HepG2 (cell line): ENCODE results near the gene PCYOX1L. TPM values are rescaled to one million over a fixed set of nuclear protein-coding genes. Genes with fewer than 3 reads are reported as not detected.

Experiments used
- CBX1 ChIP-seq: IDR thresholded peaks from one replicate; pipeline ENCODE4 v1.6.1; 2016; ENCODE audit warnings: antibody characterized with exemption, low read depth
- DMAP1 ChIP-seq: IDR thresholded peaks from 2 replicates; pipeline ENCODE4 v1.6.1; 2016
- HHEX ChIP-seq: IDR thresholded peaks from 2 replicates; pipeline ENCODE4 v1.6.1; 2016; ENCODE audit warnings: control low read depth
- HMGA1 ChIP-seq: sonication (generic); formaldehyde crosslinking; conservative IDR thresholded peaks from 2 replicates; pipeline ENCODE4 v1.4.0; 2020; ENCODE audit warnings: missing genetic modification reagents
- IRF2 ChIP-seq: IDR thresholded peaks from 2 replicates; pipeline ENCODE4 v1.6.1; 2018; ENCODE audit warnings: missing genetic modification reagents, missing compliant biosample characterization
- ISL2 ChIP-seq: sonication (generic); formaldehyde crosslinking; IDR thresholded peaks from 2 replicates; pipeline ENCODE4 v1.5.0; 2020; ENCODE audit warnings: missing genetic modification reagents
- MLLT10 ChIP-seq: sonication (generic); formaldehyde crosslinking; IDR thresholded peaks from 2 replicates; pipeline ENCODE4 v1.4.0; 2020; ENCODE audit warnings: missing genetic modification reagents
- MXD1 ChIP-seq: sonication (generic); formaldehyde crosslinking; IDR thresholded peaks from 2 replicates; pipeline ENCODE4 v1.4.0; 2020; ENCODE audit warnings: mild to moderate bottlenecking, missing genetic modification reagents
- PHF8 ChIP-seq: sonication (generic); formaldehyde crosslinking; IDR thresholded peaks from 2 replicates; pipeline ENCODE4 v1.5.0; 2020; ENCODE audit warnings: missing genetic modification reagents
- RFX5 ChIP-seq: IDR thresholded peaks from 2 replicates; pipeline ENCODE4 v1.6.1; 2011; ENCODE audit warnings: low read depth, low read length, improper control_type of control experiment
- RXRA ChIP-seq: sonication (generic); formaldehyde crosslinking; IDR thresholded peaks from 2 replicates; pipeline ENCODE4 v1.5.1; 2020; ENCODE audit warnings: missing genetic modification reagents
- SMAD3 ChIP-seq: sonication (generic); formaldehyde crosslinking; IDR thresholded peaks from 2 replicates; pipeline ENCODE4 v1.4.0; 2020; ENCODE audit warnings: missing genetic modification reagents
- TBX2 ChIP-seq: sonication (generic); formaldehyde crosslinking; IDR thresholded peaks from 2 replicates; pipeline ENCODE4 v1.5.0; 2020; ENCODE audit warnings: missing genetic modification reagents, mild to moderate bottlenecking, borderline replicate concordance
- TOE1 ChIP-seq: sonication (generic); formaldehyde crosslinking; IDR thresholded peaks from 2 replicates; pipeline ENCODE4 v1.4.0; 2020; ENCODE audit warnings: mild to moderate bottlenecking, missing genetic modification reagents
- WIZ ChIP-seq: sonication (generic); formaldehyde crosslinking; IDR thresholded peaks from 2 replicates; pipeline ENCODE4 v1.5.1; 2020; ENCODE audit warnings: mild to moderate bottlenecking, missing genetic modification reagents
- XBP1 ChIP-seq: sonication (generic); formaldehyde crosslinking; IDR thresholded peaks from 2 replicates; pipeline ENCODE4 v1.5.0; 2020; ENCODE audit warnings: missing genetic modification reagents
- ZFP1 ChIP-seq: IDR thresholded peaks from 2 replicates; pipeline ENCODE4 v1.6.1; 2016
- ZIK1 ChIP-seq: sonication (generic); formaldehyde crosslinking; IDR thresholded peaks from 2 replicates; pipeline ENCODE4 v1.5.0; 2020; ENCODE audit warnings: mild to moderate bottlenecking, low read depth, missing genetic modification reagents, borderline replicate concordance
- ZNF10 ChIP-seq: sonication (generic); formaldehyde crosslinking; IDR thresholded peaks from 2 replicates; pipeline ENCODE4 v1.4.0; 2020; ENCODE audit warnings: mild to moderate bottlenecking, low read depth, missing genetic modification reagents, borderline replicate concordance
- ZNF280B ChIP-seq: sonication (generic); formaldehyde crosslinking; IDR thresholded peaks from 2 replicates; pipeline ENCODE4 v1.5.0; 2020; ENCODE audit warnings: missing genetic modification reagents, mild to moderate bottlenecking, borderline replicate concordance
- ZNF3 ChIP-seq: IDR thresholded peaks from 2 replicates; pipeline ENCODE4 v1.7.0; 2017; ENCODE audit warnings: inconsistent platforms
- ZNF337 ChIP-seq: sonication (generic); formaldehyde crosslinking; IDR thresholded peaks from 2 replicates; pipeline ENCODE4 v1.5.1; 2020; ENCODE audit warnings: missing genetic modification reagents, low read depth, mild to moderate bottlenecking, borderline replicate concordance
- ZNF451 ChIP-seq: sonication (generic); formaldehyde crosslinking; IDR thresholded peaks from 2 replicates; pipeline ENCODE4 v1.5.0; 2020; ENCODE audit warnings: mild to moderate bottlenecking, missing genetic modification reagents
- ZNF557 ChIP-seq: sonication (generic); formaldehyde crosslinking; IDR thresholded peaks from 2 replicates; pipeline ENCODE4 v1.4.0; 2020; ENCODE audit warnings: missing genetic modification reagents
- ZNF563 ChIP-seq: sonication (generic); formaldehyde crosslinking; IDR thresholded peaks from 2 replicates; pipeline ENCODE4 v1.8.0; 2022; ENCODE audit warnings: mild to moderate bottlenecking, moderate library complexity, missing genetic modification reagents
- ZNF598 ChIP-seq: sonication (generic); formaldehyde crosslinking; IDR thresholded peaks from 2 replicates; pipeline ENCODE4 v1.5.1; 2020; ENCODE audit warnings: mild to moderate bottlenecking, missing genetic modification reagents, borderline replicate concordance
- ZNF629 ChIP-seq: sonication (generic); formaldehyde crosslinking; conservative IDR thresholded peaks from 2 replicates; pipeline ENCODE4 v1.5.0; 2020; ENCODE audit warnings: missing genetic modification reagents
- ZNF644 ChIP-seq: IDR thresholded peaks from 2 replicates; pipeline ENCODE4 v1.6.1; 2016; ENCODE audit warnings: low read depth
- ZNF749 ChIP-seq: sonication (generic); formaldehyde crosslinking; IDR thresholded peaks from 2 replicates; pipeline ENCODE4 v1.8.0; 2022; ENCODE audit warnings: mild to moderate bottlenecking, missing genetic modification reagents, moderate library complexity, borderline replicate concordance
- ZNF75D ChIP-seq: sonication (generic); formaldehyde crosslinking; IDR thresholded peaks from 2 replicates; pipeline ENCODE4 v1.8.1; 2023; ENCODE audit warnings: missing genetic modification reagents, mild to moderate bottlenecking, borderline replicate concordance
- ZNF781 ChIP-seq: sonication (generic); formaldehyde crosslinking; IDR thresholded peaks from 2 replicates; pipeline ENCODE4 v1.5.1; 2020; ENCODE audit warnings: borderline replicate concordance, mild to moderate bottlenecking, missing genetic modification reagents; ENCODE audit errors: not compliant biosample characterization
- ZNF788 ChIP-seq: sonication (generic); formaldehyde crosslinking; IDR thresholded peaks from 2 replicates; pipeline ENCODE4 v1.5.0; 2020; ENCODE audit warnings: mild to moderate bottlenecking, missing genetic modification reagents, borderline replicate concordance
- ZSCAN22 ChIP-seq: sonication (generic); formaldehyde crosslinking; IDR thresholded peaks from 2 replicates; pipeline ENCODE4 v1.4.0; 2020; ENCODE audit warnings: mild to moderate bottlenecking, missing genetic modification reagents
- polyA plus RNA-seq, 8 experiments: library from polyadenylated mRNA; depleted of rRNA in 3 of 8; stranded (reverse) in 7 of 8; unstranded in 1 of 8; fragments of >200 nt; fragmentation: Illumina TruSeq in 4 of 8; extraction: Trizol in 4 of 8; gene quantifications; 2 replicates each; pipeline versions ENCODE4 v1.2.1 to v1.2.3, GENCODE V29; 2011 to 2016; ENCODE audit warnings: low read depth in 4 of 8, missing spikeins in 1 of 8, mixed read lengths in 1 of 8; ENCODE audit not compliant: insufficient read depth in 1 of 8
- total RNA-seq, 5 experiments: library from RNA; depleted of rRNA; stranded (reverse); fragments of >200 nt; fragmentation: Illumina TruSeq; extraction: Trizol; gene quantifications; 2 replicates each; pipeline ENCODE4 v1.2.3, GENCODE V29; 2016; ENCODE audit warnings: low read depth in 1 of 5

PCYOX1L gene
- total and polyA plus RNA-seq, 2 of the 13 experiments (the other 11 are each of a cell fraction or from before 2014, with no cell fraction given) = 1.00 to 3.7 TPM

GRCh38 chr5:149320791-149321330 is 37.0 kb upstream of the PCYOX1L start (continued):
- TF ChIP-seq RXRA (CRISPR knock-in tag) (0 out of 2 replicates have a peak, but pooled peaks have one; percentile 55), ZNF749 (CRISPR knock-in tag) (no peak), ZNF75D (CRISPR knock-in tag) (no peak), TBX2 (CRISPR knock-in tag) (peak; percentile 66; the same call in 1 of the 2 replicates), ZNF451 (CRISPR knock-in tag) (0 out of 2 replicates have a peak, but pooled peaks have one; percentile 51), XBP1 (no peak), RFX5 (0 out of 2 replicates have a peak, but pooled peaks have one; percentile 5), MXD1 (CRISPR knock-in tag) (no peak), ZNF563 (no peak), ZFP1 (CRISPR knock-in tag) (peak; percentile 42; the same call in 1 of the 2 replicates), ZNF644 (CRISPR knock-in tag) (no peak), HMGA1 (CRISPR knock-in tag) (no peak), ZNF557 (CRISPR knock-in tag) (0 out of 2 replicates have a peak, but pooled peaks have one; percentile 27), TOE1 (no peak), WIZ (CRISPR knock-in tag) (no peak), ZNF629 (0 out of 2 replicates have a peak, but pooled peaks have one; percentile 24), IRF2 (CRISPR knock-in tag) (0 out of 2 replicates have a peak, but pooled peaks have one; percentile 25), HHEX (no peak), ZNF788 (CRISPR knock-in tag) (peak; percentile 41; the same call in 1 of the 2 replicates), MLLT10 (no peak), DMAP1 (CRISPR knock-in tag) (peak; percentile 48; the same call in 1 of the 2 replicates), PHF8 (no peak), CBX1 (no peak), ZIK1 (CRISPR knock-in tag) (no peak), ZNF598 (CRISPR knock-in tag) (no peak), ZSCAN22 (CRISPR knock-in tag) (peak; percentile 92), SMAD3 (CRISPR knock-in tag) (no peak), ZNF10 (CRISPR knock-in tag) (no peak), ZNF3 (CRISPR knock-in tag) (no peak), ISL2 (CRISPR knock-in tag) (0 out of 2 replicates have a peak, but pooled peaks have one; percentile 41), ZNF280B (CRISPR knock-in tag) (no peak), ZNF781 (CRISPR knock-in tag) (no peak), ZNF337 (CRISPR knock-in tag) (no peak)
